Pancreas (tissue), 10 donors: Measurements from ENCODE around the gene GRK3. TPM values are rescaled to one million over a fixed set of nuclear protein-coding genes. Genes with fewer than 3 reads are reported as not detected.
A peak's percentile ranks its signal among the peaks of the same experiment; 100 is the strongest.
"Not testable (repeated sequence)": the region's sequence is repeated elsewhere in the genome, so short reads cannot be mapped to it uniquely, and the experiment has no call there.

Experiments used
- ATAC-seq, 4 donors: fragments of 200-7000 bp; cut with Tn5 transposase; one replicate each; pipeline versions ENCODE4 v1.8.0 to v1.9.1; 2020; ENCODE audit warnings: mild to moderate bottlenecking in 4 of 4, moderate library complexity in 4 of 4
- DNase-seq, 6 donors: peaks; one replicate each; pipeline ENCODE4 v3.0.0-alpha.2; 2020
- FAIRE-seq: peaks from 2 replicates; lab custom pipeline; 2012; peaks lifted over from hg19 to GRCh38; lab: Jason Lieb, UNC
- H3K27ac ChIP-seq, 4 donors: fragments of 200-600 bp; sonication (generic); 1 replicate in 3 of 4; 2 replicates in 1 of 4; pipeline versions ENCODE4 v1.5.0 to v1.8.0; 2020
- H3K27me3 ChIP-seq, 4 donors: fragments of 200-600 bp; one replicate each; pipeline ENCODE4 v1.8.0; 2021
- H3K36me3 ChIP-seq, 3 donors: fragments of 200-600 bp; sonication (generic) in 1 of 3; one replicate each; pipeline versions ENCODE4 v1.5.0 to v1.8.0; 2020 to 2021
- H3K4me1 ChIP-seq, 3 donors: fragments of 200-600 bp; one replicate each; pipeline ENCODE4 v1.8.0; 2021
- H3K4me3 ChIP-seq, 4 donors: fragments of 200-600 bp; sonication (generic) in 2 of 4; one replicate each; pipeline versions ENCODE4 v1.5.0 to v1.8.0; 2020 to 2021
- H3K9me3 ChIP-seq, 4 donors: fragments of 200-600 bp; one replicate each; pipeline ENCODE4 v1.8.0; 2021
- CTCF ChIP-seq, 4 donors: fragments of 200-600 bp; sonication (generic) in 3 of 4; IDR thresholded peaks; one replicate each; pipeline versions ENCODE4 v1.5.0 to v1.8.0; 2021; ENCODE audit warnings: antibody characterized with exemption in 4 of 4
- WGBS, 2 donors: extraction: QIAGEN DNeasy Blood & Tissue Kit; methylation state at CpG; one replicate each; pipeline ENCODE4 v1.1.7; 2013; 5-methylcytosine and 5-hydroxymethylcytosine counted together
- intact Hi-C, 3 donors: fragments of 100-400 bp; cut with DNase I; formaldehyde crosslinking; loops; one replicate each; pipeline versions ENCODE4 v1.11.1 to v1.14.2; 2022
- polyA plus RNA-seq, 2 donors: library from polyadenylated mRNA; stranded (reverse); fragments of 200-250 nt; gene quantifications; one replicate each; pipeline ENCODE4 v1.2.3, GENCODE V29; 2013
- total RNA-seq, 6 donors: library from RNA; stranded (reverse); fragmentation: NEBNext Ultra II Directional in 4 of 6; extraction: Animal tissue kit (Norgen Biotek cat#: 25700) in 4 of 6; gene quantifications; one replicate each; pipeline versions ENCODE4 v1.2.1 to v1.2.4, GENCODE V29; 2021 to 2023
- donor health status: healthy with polysubstance abuse.
- donor health status: DM: no; HTN: no; CAD: no; lungs with moderate emphysema.
- donor health status: DM: no; HTN: no; CAD: no.
- donor health status: control.
- donor health status: control.
- donor health status: Bipolar disorder and iron deficiency.
- donor health status: DM: yes; HTN: yes; CAD: no.
- donor health status: DM: no; HTN: no; CAD: no.
- donor health status: DM: no; HTN: no; CAD: no.
- donor health status: DM: yes; HTN: yes; CAD: no.

GRK3 gene
- total RNA-seq (10 to 100 TPM in 2 of 6 donors, 1 to 10 TPM in 4; 6.0 to 18.1 (median 7.9) TPM), polyA plus RNA-seq (1 to 10 TPM; 3.5 to 7.6 TPM)

GRCh38 chr22:25564320-25564978 lies at the start of gene GRK3:
Gene GRK3, plus strand, starts transcription at chr22:25564675. Its CDS starts 366 bp downstream, at chr22:25565041.
- WGBS, 2 donors, result 0 to 1% methylated on average over 26 to 72 of the region's 73 CpGs
- no peak for FAIRE-seq
- intact Hi-C loops, result no loop called here

GRCh38 chr22:25518000-25518663 lies 46.3 kb upstream of the GRK3 start:
- no peak for TF ChIP-seq CTCF (IDR thresholded peaks at IDR 0.05)
- no peaks in the 10 kb centered on the region for H3K36me3 ChIP-seq
- H3K4me3 ChIP-seq, result no peak overlapping the region
- no peak for FAIRE-seq
- H3K27me3 ChIP-seq, result no peaks in the 10 kb centered on the region
- no peak for ATAC-seq
- H3K9me3 ChIP-seq, result no peaks in the 10 kb centered on the region
- 75 to 81% methylated on average over 12 of the region's 12 CpGs for WGBS, 2 donors
- intact Hi-C loops, result no loop called here
- no peaks in the 10 kb centered on the region for H3K4me1 ChIP-seq
- DNase-seq, result peak in 1 of 6 donors; percentile 46
- H3K27ac ChIP-seq, result no peak overlapping the region

More at GRCh38 chr22:25564320-25564978, at the start of gene GRK3:
- TF ChIP-seq CTCF (IDR thresholded peaks at IDR 0.05), result no peak
- peak; percentile 65 to 86 (median 74) for DNase-seq
- H3K9me3 ChIP-seq, result no peaks in the 10 kb centered on the region
- H3K4me1 ChIP-seq, result peaks cover 0 to 5% (median 0%) of the 10 kb centered on the region in 3 donors
- H3K36me3 ChIP-seq, result no peaks in the 10 kb centered on the region
- peak within 1 kb of the TSS; percentile 77 to 95 (median 81) for H3K4me3 ChIP-seq
- H3K27me3 ChIP-seq, result no peaks in the 10 kb centered on the region
- peak within 1 kb of the TSS in 3 of 4 donors; percentile 33 to 76 (median 71) for H3K27ac ChIP-seq
- ATAC-seq, result peak; percentile 81 to 90 (median 82)

- DNase-seq (no peak), ATAC-seq (no peak), FAIRE-seq (no peak)
- Histone ChIP-seq H3K27me3 (no peaks in the 10 kb centered on the region), H3K27ac (peak overlapping the region in 2 of 4 donors; percentile 52 to 54), H3K9me3 (no peaks in the 10 kb centered on the region), H3K4me1 (no peaks in the 10 kb centered on the region), H3K4me3 (no peak overlapping the region), H3K36me3 (no peaks in the 10 kb centered on the region)
- 44 to 49% methylated on average over 1 of the region's 1 CpG for WGBS, 2 donors
- no peak for TF ChIP-seq CTCF (IDR thresholded peaks at IDR 0.05)
- intact Hi-C loops, result no loop called here
Observed at GRCh38 chr22:25525376-25525775, 39.1 kb upstream of the GRK3 start.

- peak overlapping the region in 2 of 4 donors; percentile 52 to 54 for H3K27ac ChIP-seq
- intact Hi-C loops, H3K36me3 ChIP-seq, H3K4me3 ChIP-seq, FAIRE-seq, H3K9me3 ChIP-seq, H3K4me1 ChIP-seq, DNase-seq, H3K27me3 ChIP-seq: not testable (repeated sequence)
- WGBS, 2 donors, result 27 to 39% methylated on average over 3 of the region's 3 CpGs
- peak; percentile 66 to 86 (median 72) for ATAC-seq
Observed at GRCh38 chr22:25525804-25526584, 38.5 kb upstream of the GRK3 start.

GRCh38 chr22:25527016-25527415 lies 37.5 kb upstream of the GRK3 start:
- H3K27ac ChIP-seq, H3K4me1 ChIP-seq, ATAC-seq, H3K27me3 ChIP-seq, intact Hi-C loops, FAIRE-seq, H3K36me3 ChIP-seq, DNase-seq, H3K9me3 ChIP-seq, H3K4me3 ChIP-seq: not testable (repeated sequence)
- WGBS, 2 donors, result 23 to 28% methylated on average over 1 of the region's 1 CpG

GRCh38 chr22:25528068-25528467 lies 36.4 kb upstream of the GRK3 start:
- H3K4me3 ChIP-seq, H3K9me3 ChIP-seq, ATAC-seq, FAIRE-seq, H3K4me1 ChIP-seq, H3K27me3 ChIP-seq, H3K36me3 ChIP-seq, H3K27ac ChIP-seq, intact Hi-C loops, DNase-seq: not testable (repeated sequence)
- WGBS, 2 donors, result 45 to 53% methylated on average over 3 of the region's 3 CpGs

GRCh38 chr22:25529059-25529458 lies 35.4 kb upstream of the GRK3 start:
- H3K9me3 ChIP-seq, FAIRE-seq, ATAC-seq, H3K27ac ChIP-seq, H3K36me3 ChIP-seq, intact Hi-C loops, H3K4me1 ChIP-seq, H3K4me3 ChIP-seq, DNase-seq, H3K27me3 ChIP-seq: not testable (repeated sequence)
- 57 to 65% methylated on average over 1 of the region's 1 CpG for WGBS, 2 donors

GRCh38 chr22:25529541-25530137 lies 34.8 kb upstream of the GRK3 start:
- H3K4me1 ChIP-seq, H3K27ac ChIP-seq, ATAC-seq, DNase-seq, H3K36me3 ChIP-seq, H3K9me3 ChIP-seq, H3K4me3 ChIP-seq, intact Hi-C loops, H3K27me3 ChIP-seq, FAIRE-seq: not testable (repeated sequence)
- 82 to 87% methylated on average over 4 of the region's 4 CpGs for WGBS, 2 donors
